CD4-positive, alpha-beta T cell (primary cell): ENCODE data around the gene CEACAM8. TPM values are rescaled to one million over a fixed set of nuclear protein-coding genes. Genes with fewer than 3 reads are reported as not detected.
"Not testable (repeated sequence)": the region's sequence is repeated elsewhere in the genome, so short reads cannot be mapped to it uniquely, and the experiment has no call there.

Source experiments
- ATAC-seq: fragments of 200-7000 bp; cut with Tn5 transposase; one replicate; pipeline ENCODE4 v1.10.0; 2022; ENCODE audit warnings: mild to moderate bottlenecking; ENCODE audit not compliant: poor library complexity
- CTCF ChIA-PET: fragments of 350-600 bp; sonication (Branson Sonifier 250); formaldehyde crosslinking; loops from one replicate; lab custom pipeline; 2021; ENCODE audit warnings: antibody characterized with exemption, inconsistent platforms; lab: Charles Lee
- POLR2A ChIA-PET: fragments of 350-600 bp; sonication (Branson Sonifier 250); formaldehyde crosslinking; loops from one replicate; lab custom pipeline; 2021; ENCODE audit warnings: antibody characterized with exemption, inconsistent platforms; lab: Charles Lee
- DNase-seq, 14 experiments: peaks; one replicate each; pipeline ENCODE4 v3.0.0-alpha.2; 2013 to 2020; ENCODE audit warnings: mixed read lengths in 2 of 14
- H3K27ac ChIP-seq, 2 donors: one replicate each; pipeline versions ENCODE4 v1.5.1 to v1.7.0; 2013; ENCODE audit warnings: low read length in 2 of 2, low read depth in 1 of 2, mild to moderate bottlenecking in 1 of 2
- H3K27me3 ChIP-seq, 2 experiments: 1 replicate in 1 of 2; 2 replicates in 1 of 2; pipeline versions ENCODE4 v1.6.1 to v1.7.0; 2013; ENCODE audit warnings: low read length in 2 of 2, control low read depth in 1 of 2, mild to moderate bottlenecking in 1 of 2, moderate library complexity in 1 of 2; ENCODE audit not compliant: insufficient read depth in 2 of 2, control insufficient read depth in 1 of 2
- H3K36me3 ChIP-seq: one replicate; pipeline ENCODE4 v1.6.1; 2013; ENCODE audit warnings: low read length, control low read depth; ENCODE audit not compliant: insufficient read depth
- H3K4me1 ChIP-seq: one replicate; pipeline ENCODE4 v1.6.1; 2013; ENCODE audit warnings: low read length, control low read depth; ENCODE audit not compliant: insufficient read depth
- H3K4me3 ChIP-seq: one replicate; pipeline ENCODE4 v1.5.1; 2013; ENCODE audit warnings: mild to moderate bottlenecking, low read length, moderate library complexity
- H3K9me3 ChIP-seq, 2 experiments: 1 replicate in 1 of 2; 2 replicates in 1 of 2; pipeline versions ENCODE4 v1.6.1 to v1.7.0; 2013; ENCODE audit warnings: low read length in 2 of 2, mild to moderate bottlenecking in 2 of 2, control low read depth in 1 of 2, moderate library complexity in 1 of 2; ENCODE audit not compliant: control insufficient read depth in 1 of 2, insufficient read depth in 1 of 2
- H3K27ac Mint-ChIP-seq: one replicate; pipeline ENCODE4 v1.8.0; 2020; ENCODE audit warnings: mixed read lengths
- H3K27me3 Mint-ChIP-seq: one replicate; pipeline ENCODE4 v1.8.0; 2021; ENCODE audit warnings: mixed read lengths
- H3K36me3 Mint-ChIP-seq: one replicate; pipeline ENCODE4 v1.8.0; 2021; ENCODE audit warnings: low read depth, mixed read lengths
- H3K4me1 Mint-ChIP-seq: one replicate; pipeline ENCODE4 v1.8.0; 2021; ENCODE audit warnings: low read depth, mixed read lengths
- H3K4me3 Mint-ChIP-seq: one replicate; pipeline ENCODE4 v1.8.0; 2020; ENCODE audit warnings: mild to moderate bottlenecking, mixed read lengths
- H3K9me3 Mint-ChIP-seq: one replicate; pipeline ENCODE4 v1.8.0; 2020; ENCODE audit warnings: mixed read lengths
- CTCF ChIP-seq: fragments of 200-600 bp; IDR thresholded peaks from one replicate; pipeline ENCODE4 v1.8.0; 2022; ENCODE audit warnings: antibody characterized with exemption, mild to moderate bottlenecking
- intact Hi-C, 2 experiments: fragments of 100-400 bp; cut with DNase I in 1 of 2; cut with micrococcal nuclease in 1 of 2; formaldehyde crosslinking; loops; one replicate each; pipeline versions ENCODE4 v1.15.1 to v1.9.0; 2023 to 2025; cut with DNase I, micrococcal nuclease
- total RNA-seq, 174 experiments: library from RNA in 2 of 174; stranded (reverse) in 2 of 174; gene quantifications; one replicate each; pipeline ENCODE4 v1.2.3 and lab custom pipeline; 2021 to 2026

Gene CEACAM8
- total RNA-seq, 2 experiments from 2014 or later, result not detected

GRCh38 chr19:42538841-42539709 lies 55.6 kb downstream of the CEACAM8 start:
- Histone ChIP-seq H3K36me3 (no peaks in the 10 kb centered on the region), H3K4me3 (no peak overlapping the region), H3K27ac (no peak overlapping the region), H3K4me1 (no peaks in the 10 kb centered on the region), H3K9me3 (no peaks in the 10 kb centered on the region), H3K27me3 (peaks cover 0 to 2% of the 10 kb centered on the region in 2 experiments)
- Mint-ChIP-seq H3K4me1 (no peaks in the 10 kb centered on the region), H3K36me3 (no peaks in the 10 kb centered on the region), H3K27me3 (no peaks in the 10 kb centered on the region), H3K4me3 (no peak overlapping the region), H3K9me3 (no peaks in the 10 kb centered on the region), H3K27ac (no peak overlapping the region)
- TF ChIP-seq CTCF, result no peak
- no peak for DNase-seq
- intact Hi-C loops, result no loop called here
- ATAC-seq, result no peak
- ChIA-PET CTCF (no interaction called here), POLR2A (no interaction called here)

- H3K4me3 ChIP-seq, intact Hi-C loops, H3K4me3 Mint-ChIP-seq, H3K27me3 ChIP-seq, H3K9me3 Mint-ChIP-seq, H3K27me3 Mint-ChIP-seq, CTCF ChIA-PET, H3K4me1 ChIP-seq, DNase-seq, POLR2A ChIA-PET, ATAC-seq, H3K27ac ChIP-seq, H3K9me3 ChIP-seq, H3K4me1 Mint-ChIP-seq, H3K36me3 ChIP-seq, H3K36me3 Mint-ChIP-seq, H3K27ac Mint-ChIP-seq: not testable (repeated sequence)
These were observed 59.4 kb downstream of the CEACAM8 start for GRCh38 chr19:42535276-42535675.

GRCh38 chr19:42534391-42534790 lies 60.3 kb downstream of the CEACAM8 start:
- no peak overlapping the region for H3K27ac Mint-ChIP-seq
- no peaks in the 10 kb centered on the region for H3K9me3 ChIP-seq
- intact Hi-C loops, result no loop called here
- H3K4me3 Mint-ChIP-seq, result no peak overlapping the region
- no peaks in the 10 kb centered on the region for H3K27me3 ChIP-seq
- no peak overlapping the region for H3K27ac ChIP-seq
- ATAC-seq (no peak), DNase-seq (no peak)
- H3K4me1 Mint-ChIP-seq, result peaks cover 4% of the 10 kb centered on the region
- peaks cover 2% of the 10 kb centered on the region for H3K4me1 ChIP-seq
- POLR2A ChIA-PET, result interaction anchor here (0.8 kb wide), 1 partner anchor 111 kb away, joined by 3 read pairs; no protein-coding TSS in a partner anchor
- no peaks in the 10 kb centered on the region for H3K9me3 Mint-ChIP-seq
- CTCF ChIA-PET, result no interaction called here
- H3K27me3 Mint-ChIP-seq, result no peaks in the 10 kb centered on the region
- no peaks in the 10 kb centered on the region for H3K36me3 Mint-ChIP-seq
- no peak overlapping the region for H3K4me3 ChIP-seq
- TF ChIP-seq CTCF, result no peak
- no peaks in the 10 kb centered on the region for H3K36me3 ChIP-seq
